Glomerular visceral epithelial cell (primary cell): Measurements from ENCODE around the gene WASF1.
"Not testable (repeated sequence)": the region's sequence is repeated elsewhere in the genome, so short reads cannot be mapped to it uniquely, and the experiment has no call there.

Experiments
- DNase-seq: peaks from one replicate; pipeline ENCODE4 v3.0.0-alpha.2; 2016; ENCODE audit errors: extremely low spot score

The WASF1 gene

GRCh38 chr6:110089323-110089722 lies 90.1 kb downstream of the WASF1 start:
- DNase-seq: no peak

DNA sequence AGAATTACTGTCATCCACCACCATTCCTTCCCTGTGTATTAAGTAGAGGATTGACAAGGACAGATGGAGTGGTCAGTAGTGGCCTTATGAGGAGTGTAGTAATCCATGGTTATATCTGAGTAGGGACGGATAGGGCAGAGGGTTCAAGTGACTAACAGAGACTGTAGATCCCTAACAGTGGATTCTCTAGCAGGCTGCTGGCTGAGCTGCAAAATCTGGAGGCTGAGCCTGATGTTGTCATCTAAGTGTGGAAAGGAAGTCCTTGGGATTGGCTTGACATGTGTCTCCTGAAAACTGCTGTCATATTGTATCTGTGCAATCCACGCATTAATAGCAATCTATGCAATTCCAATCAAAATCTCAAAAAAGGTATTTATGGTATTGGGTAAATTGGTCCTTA lies 94.2 kb downstream of the WASF1 start:
- DNase-seq: no peak

- DNase-seq: no peak
Measured at GRCh38 chr6:110083875-110084585, 95.4 kb downstream of the WASF1 start.

GRCh38 chr6:110075406-110075805 lies 104.1 kb downstream of the WASF1 start:
- DNase-seq: no peak

- DNase-seq: not testable (repeated sequence)
Measured at GRCh38 chr6:110073474-110073873, 106.0 kb downstream of the WASF1 start.

GRCh38 chr6:110068592-110068967 lies 110.9 kb downstream of the WASF1 start:
- DNase-seq: no peak

DNA sequence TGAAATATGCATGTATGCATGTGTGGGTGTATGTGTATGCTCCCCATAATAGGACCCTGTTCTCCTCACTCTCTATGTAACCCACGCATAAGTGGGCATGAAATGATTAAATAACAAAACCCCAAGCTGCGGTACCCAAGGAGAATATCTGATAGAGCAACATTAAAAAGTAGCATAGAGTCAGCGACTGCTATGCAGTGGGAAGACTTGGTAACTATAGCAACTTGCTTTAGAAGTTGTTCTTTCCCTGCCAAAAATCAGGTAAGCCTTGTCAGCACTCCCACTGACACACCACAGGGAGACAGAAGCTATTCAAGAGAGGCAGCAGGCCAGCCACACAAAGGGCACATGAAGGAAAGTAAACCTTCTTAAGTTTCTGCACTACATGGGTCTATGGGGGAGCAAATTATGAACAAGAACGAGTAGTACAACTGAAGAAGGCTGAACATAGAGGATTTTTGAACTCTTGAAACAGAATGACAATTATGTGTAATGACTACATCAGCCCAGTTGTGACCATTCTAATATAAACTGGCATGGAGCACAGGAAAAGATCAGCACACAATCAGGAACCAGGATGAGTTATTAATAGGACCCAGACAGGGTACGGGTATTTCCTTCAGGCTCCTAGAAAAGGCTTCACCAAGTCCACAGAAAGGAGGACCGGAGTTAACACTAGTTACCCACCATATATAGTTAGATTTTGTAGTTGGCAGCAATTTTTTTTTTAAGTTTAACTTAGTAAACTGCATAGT lies 111.5 kb downstream of the WASF1 start:
- no peak for DNase-seq

DNA sequence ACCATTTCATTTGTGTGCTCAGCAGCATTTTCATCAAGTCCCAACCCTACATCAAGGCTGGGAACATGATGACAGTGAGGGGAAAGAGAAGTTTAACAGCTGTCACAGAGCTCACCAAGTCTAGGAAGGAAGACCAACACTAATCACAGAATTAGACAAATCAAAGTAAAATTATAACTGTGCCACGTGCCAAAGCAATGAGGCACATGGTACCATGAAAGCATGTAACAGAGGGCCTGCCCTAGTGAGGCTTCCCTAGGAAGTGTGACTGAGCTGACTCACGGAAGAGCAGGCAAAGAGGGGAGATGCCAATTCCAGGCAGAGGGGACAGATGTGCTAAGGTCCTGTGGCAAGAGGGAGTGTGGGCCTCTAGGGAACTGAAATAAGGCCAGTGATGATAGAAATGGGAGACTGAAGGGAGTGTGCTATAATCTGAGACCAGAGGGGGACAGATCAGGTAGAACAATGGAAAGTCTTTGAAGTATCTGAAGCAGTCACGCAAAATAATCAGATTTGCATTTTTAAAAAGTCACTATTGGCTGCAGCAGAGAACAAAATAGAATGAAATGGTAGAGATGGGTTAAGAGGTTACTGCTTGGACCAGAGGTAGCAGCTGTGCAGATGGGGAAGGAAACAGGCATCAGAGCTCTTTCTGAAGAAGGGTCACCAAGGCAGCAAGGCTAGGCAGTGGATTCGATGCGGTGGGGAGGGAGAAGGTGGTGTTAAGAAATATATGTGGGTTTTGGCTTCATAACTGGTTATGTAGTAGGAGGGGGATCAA lies 114.5 kb downstream of the WASF1 start:
- DNase-seq: no peak

DNA sequence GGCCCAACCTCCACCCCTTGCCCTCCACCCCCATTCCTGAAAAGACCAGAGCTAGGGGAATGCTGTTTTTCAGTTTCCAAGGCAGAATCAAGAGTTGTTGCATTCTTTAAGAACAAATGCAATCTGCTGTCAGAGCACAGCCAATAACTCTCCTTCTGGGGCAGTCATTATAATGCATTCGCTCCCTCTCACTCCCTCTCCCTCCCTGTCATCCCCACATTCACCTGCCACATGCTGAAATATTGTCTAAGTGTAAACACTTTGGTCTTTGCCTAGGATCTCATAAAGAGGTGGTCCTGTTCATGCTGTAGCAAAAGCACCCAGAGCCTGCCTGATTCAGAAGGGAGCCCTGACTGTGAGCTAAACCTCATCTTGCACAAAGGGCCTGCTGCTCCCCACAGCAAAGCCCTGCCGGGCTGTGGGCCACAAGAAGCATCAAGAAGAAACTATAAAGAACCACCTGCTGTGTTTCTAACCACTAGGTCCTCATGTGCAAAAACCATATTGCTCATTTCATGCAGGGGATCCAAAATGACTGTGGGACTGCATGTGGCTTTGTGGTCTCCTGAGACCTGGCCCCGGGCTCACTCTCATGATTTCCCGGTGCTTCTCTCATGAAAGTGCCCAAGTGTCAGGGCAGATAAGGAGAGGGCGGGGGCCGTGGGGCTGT lies 115.7 kb downstream of the WASF1 start:
- DNase-seq: no peak

DNA sequence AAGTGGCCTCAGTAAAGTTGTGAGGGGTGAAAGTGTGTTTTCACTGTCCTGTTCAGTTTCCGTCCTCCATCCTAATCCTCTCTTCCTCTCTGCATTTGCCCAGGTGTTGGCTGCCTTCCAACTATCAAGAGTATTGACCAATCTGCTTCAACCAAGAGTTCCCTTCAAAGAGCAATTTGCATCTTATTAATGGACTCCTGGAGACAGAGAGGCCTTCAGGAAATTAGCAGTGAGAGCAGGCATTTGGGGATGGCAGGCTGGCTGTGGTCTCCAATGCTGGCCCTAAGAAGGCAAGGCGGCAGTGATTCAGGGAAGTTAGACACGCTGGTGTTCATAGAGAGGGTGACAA lies 124.1 kb downstream of the WASF1 start:
- no peak for DNase-seq

DNA sequence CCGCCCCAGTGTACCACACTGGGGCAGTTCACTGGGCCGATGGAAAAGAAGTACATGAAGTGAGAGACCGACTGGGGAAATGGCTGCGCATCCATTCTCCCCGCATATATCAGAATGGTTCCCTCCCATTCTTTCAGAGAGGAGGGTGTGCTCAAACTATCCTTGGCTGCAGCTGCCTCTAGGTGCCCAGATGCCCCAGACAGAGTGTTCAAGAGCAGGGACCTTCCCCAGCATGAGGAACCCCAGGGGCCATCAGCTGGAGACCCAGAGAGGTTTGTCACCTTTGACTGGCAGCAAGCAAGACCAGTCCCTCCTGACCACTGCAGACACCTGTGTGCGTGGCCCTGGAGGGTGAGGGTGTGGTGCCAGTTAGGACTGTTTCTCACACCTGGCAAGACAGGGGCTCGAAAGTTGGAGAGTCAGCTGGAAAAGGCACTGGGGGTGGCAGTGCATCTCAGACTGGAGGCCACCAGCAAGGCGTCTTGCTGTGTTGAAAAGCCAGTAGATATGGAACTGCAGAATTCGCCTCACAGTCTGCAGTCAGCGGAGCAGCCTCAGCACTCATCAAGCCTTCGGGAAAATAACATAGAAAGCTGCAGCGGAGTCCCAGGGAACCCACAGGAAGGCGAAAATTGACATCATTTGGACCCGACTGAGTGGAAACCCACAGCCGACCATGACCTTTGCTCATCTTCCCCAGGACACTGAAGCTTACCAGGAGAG lies 124.6 kb downstream of the WASF1 start:
- no peak for DNase-seq

DNA sequence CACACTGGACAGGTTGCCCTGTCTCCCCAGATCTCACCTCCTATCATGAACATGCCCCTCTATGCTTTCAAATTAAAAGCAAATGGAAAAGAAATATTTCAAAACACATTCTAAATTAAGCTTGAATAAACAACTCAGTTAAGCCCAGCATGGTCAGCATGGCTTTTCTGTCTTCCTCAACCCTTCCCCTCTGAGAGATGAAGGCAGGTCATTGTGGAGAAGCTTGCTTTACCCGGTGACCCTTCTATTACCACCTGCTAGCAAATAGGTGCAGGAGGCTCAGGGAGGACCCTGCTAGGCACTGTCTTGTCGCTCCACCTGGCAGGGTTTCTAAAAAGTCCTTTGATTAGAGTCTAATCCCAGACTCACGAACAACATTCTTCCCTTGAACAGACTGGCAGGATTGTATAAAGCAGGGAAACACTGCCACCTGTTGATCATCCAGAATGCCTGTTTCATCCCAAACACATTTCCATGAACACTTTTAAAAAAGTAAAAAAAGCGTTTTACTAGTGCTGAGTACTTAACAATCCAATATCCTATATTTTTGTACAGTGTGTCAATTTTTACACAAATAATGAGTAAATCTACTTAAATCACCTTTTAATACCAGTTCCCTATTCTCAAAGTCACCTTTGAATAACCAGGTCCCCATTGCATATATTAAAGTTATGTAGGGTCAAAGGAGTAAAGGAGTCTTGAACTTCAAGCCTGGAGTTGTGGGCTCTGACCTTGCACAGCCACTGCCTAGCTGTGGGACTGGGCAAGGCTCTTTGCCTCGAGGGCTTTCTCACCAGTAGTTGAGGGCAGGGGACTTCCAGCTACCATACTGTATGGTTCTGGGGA lies 125.9 kb downstream of the WASF1 start:
- DNase-seq: peak; percentile 39

DNA sequence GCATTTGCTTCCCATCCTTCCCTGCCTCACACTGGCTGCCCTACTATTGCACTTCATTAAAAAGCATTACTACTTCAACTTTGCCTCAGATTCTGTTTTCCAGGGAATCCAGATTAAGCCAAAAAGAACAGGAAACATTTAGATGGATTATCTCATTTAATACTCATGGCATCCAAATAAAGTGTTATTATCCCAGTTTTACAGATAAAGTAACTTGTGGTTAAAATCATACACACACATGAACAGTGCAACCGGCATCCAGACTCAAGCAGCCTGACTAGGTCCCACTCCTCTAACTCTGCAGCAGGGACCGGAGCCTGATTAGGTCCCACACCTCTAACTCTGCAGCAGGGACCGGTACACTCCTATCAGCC lies 129.0 kb downstream of the WASF1 start:
- no peak for DNase-seq
